Neural crest cell (in vitro differentiated cells): ENCODE measurements around the gene C3orf70. TPM values are rescaled to one million over a fixed set of nuclear protein-coding genes. Genes with fewer than 3 reads are reported as not detected.

Experiments used
- DNase-seq: peaks from one replicate; pipeline ENCODE4 v3.0.0; 2021; ENCODE audit warnings: low read depth, mixed read lengths, low spot score
- H3K27ac Mint-ChIP-seq: one replicate; pipeline ENCODE4 v1.8.0; 2021; ENCODE audit warnings: mild to moderate bottlenecking, mixed read lengths; ENCODE audit not compliant: unreplicated experiment
- H3K27me3 Mint-ChIP-seq: 2 replicates; pipeline ENCODE4 v1.8.0; 2021; ENCODE audit warnings: low read depth, mild to moderate bottlenecking, mixed read lengths
- H3K36me3 Mint-ChIP-seq: 2 replicates; pipeline ENCODE4 v1.8.0; 2021; ENCODE audit warnings: low read depth, mild to moderate bottlenecking, mixed read lengths
- H3K4me1 Mint-ChIP-seq: 2 replicates; pipeline ENCODE4 v1.8.0; 2021; ENCODE audit warnings: mixed read lengths
- H3K4me3 Mint-ChIP-seq: one replicate; pipeline ENCODE4 v1.8.0; 2021; ENCODE audit warnings: mild to moderate bottlenecking, mixed read lengths
- H3K9me3 Mint-ChIP-seq: 2 replicates; pipeline ENCODE4 v1.8.0; 2021; ENCODE audit warnings: mixed read lengths
- total RNA-seq: library from RNA; stranded (reverse); gene quantifications from 2 replicates; pipeline ENCODE4 v1.2.1, GENCODE V29; 2021
- TF ChIP-seq, protein P1 (sequence below): fragments of 200-600 bp; sonication (generic); conservative IDR thresholded peaks from 2 replicates; pipeline ENCODE4 v1.5.0; 2021; ENCODE audit warnings: antibody characterized with exemption, mild to moderate bottlenecking

C3orf70 gene
- total RNA-seq, 1 donor from 2014 or later: 16.1 TPM

GRCh38 chr3:185058796-185059195, 94.1 kb downstream of the C3orf70 start:
- no peak overlapping the region for H3K4me3 Mint-ChIP-seq
- H3K4me1 Mint-ChIP-seq: no peaks in the 10 kb centered on the region
- no peaks in the 10 kb centered on the region for H3K27me3 Mint-ChIP-seq
- H3K9me3 Mint-ChIP-seq: peaks cover 30% of the 10 kb centered on the region
- TF ChIP-seq, protein P1, sequence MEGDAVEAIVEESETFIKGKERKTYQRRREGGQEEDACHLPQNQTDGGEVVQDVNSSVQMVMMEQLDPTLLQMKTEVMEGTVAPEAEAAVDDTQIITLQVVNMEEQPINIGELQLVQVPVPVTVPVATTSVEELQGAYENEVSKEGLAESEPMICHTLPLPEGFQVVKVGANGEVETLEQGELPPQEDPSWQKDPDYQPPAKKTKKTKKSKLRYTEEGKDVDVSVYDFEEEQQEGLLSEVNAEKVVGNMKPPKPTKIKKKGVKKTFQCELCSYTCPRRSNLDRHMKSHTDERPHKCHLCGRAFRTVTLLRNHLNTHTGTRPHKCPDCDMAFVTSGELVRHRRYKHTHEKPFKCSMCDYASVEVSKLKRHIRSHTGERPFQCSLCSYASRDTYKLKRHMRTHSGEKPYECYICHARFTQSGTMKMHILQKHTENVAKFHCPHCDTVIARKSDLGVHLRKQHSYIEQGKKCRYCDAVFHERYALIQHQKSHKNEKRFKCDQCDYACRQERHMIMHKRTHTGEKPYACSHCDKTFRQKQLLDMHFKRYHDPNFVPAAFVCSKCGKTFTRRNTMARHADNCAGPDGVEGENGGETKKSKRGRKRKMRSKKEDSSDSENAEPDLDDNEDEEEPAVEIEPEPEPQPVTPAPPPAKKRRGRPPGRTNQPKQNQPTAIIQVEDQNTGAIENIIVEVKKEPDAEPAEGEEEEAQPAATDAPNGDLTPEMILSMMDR: no peak
- peaks cover 55% of the 10 kb centered on the region for H3K36me3 Mint-ChIP-seq
- no peak overlapping the region for H3K27ac Mint-ChIP-seq
- DNase-seq: no peak

GRCh38 chr3:185057829-185058228, 95.0 kb downstream of the C3orf70 start:
- Mint-ChIP-seq H3K4me3 (no peak overlapping the region), H3K36me3 (peaks cover 61% of the 10 kb centered on the region), H3K27ac (no peak overlapping the region), H3K4me1 (no peaks in the 10 kb centered on the region), H3K9me3 (peaks cover 30% of the 10 kb centered on the region), H3K27me3 (no peaks in the 10 kb centered on the region)
- DNase-seq: no peak
- TF ChIP-seq, protein P1: no peak

- Mint-ChIP-seq H3K4me1 (no peaks in the 10 kb centered on the region), H3K36me3 (peaks cover 70% of the 10 kb centered on the region), H3K9me3 (peaks cover 30% of the 10 kb centered on the region), H3K27me3 (no peaks in the 10 kb centered on the region), H3K4me3 (no peak overlapping the region), H3K27ac (no peak overlapping the region)
- TF ChIP-seq, protein P1: no peak
- no peak for DNase-seq
These were observed 96.0 kb downstream of the C3orf70 start for GRCh38 chr3:185056908-185057307.

DNA sequence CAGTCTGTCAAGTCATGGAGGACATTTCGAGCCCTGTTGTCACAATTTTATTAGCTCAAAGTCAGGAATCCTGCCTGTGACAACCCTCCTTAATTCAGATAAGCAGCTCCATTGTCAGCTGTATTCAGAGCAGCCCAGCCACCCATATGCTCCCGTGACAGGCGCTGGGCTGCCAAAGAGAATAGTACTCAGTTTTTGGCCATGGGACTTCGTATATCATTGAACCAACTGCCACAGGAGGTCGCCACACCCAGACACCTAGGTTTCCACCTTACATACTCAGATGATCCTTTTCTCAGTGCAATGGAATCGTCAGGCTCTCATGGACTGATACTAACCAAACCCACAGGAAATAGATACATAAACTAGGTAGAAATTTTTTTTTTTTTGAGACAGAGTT, 100.2 kb downstream of the C3orf70 start:
- H3K4me3 Mint-ChIP-seq: no peak overlapping the region
- no peaks in the 10 kb centered on the region for H3K27me3 Mint-ChIP-seq
- no peaks in the 10 kb centered on the region for H3K4me1 Mint-ChIP-seq
- peaks cover 7% of the 10 kb centered on the region for H3K9me3 Mint-ChIP-seq
- TF ChIP-seq, protein P1: no peak
- H3K27ac Mint-ChIP-seq: no peak overlapping the region
- peaks cover 75% of the 10 kb centered on the region for H3K36me3 Mint-ChIP-seq
- DNase-seq: no peak

DNA sequence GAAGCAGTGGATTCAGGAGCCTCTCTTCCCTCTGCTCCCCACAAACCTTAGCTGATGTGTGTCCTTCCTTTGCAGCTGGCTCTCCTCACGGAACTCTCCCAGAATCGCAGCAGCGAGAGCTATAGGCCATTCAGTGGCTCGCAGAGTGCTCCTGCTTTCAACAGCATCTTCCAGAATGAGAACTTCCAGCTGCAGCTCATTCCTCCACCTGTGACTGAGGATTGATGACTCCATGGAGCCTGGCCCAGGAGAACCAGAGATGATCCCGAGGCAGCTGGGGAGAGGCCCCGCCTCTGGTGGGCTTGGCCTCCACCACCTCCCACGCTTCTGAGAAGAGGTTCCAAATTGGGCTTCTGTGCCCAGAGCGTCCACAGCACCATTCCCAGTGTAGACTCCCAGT, 101.1 kb downstream of the C3orf70 start:
- Mint-ChIP-seq H3K36me3 (peaks cover 66% of the 10 kb centered on the region), H3K27me3 (no peaks in the 10 kb centered on the region), H3K4me1 (no peaks in the 10 kb centered on the region), H3K9me3 (peaks cover 4% of the 10 kb centered on the region), H3K4me3 (no peak overlapping the region), H3K27ac (no peak overlapping the region)
- TF ChIP-seq, protein P1: no peak
- no peak for DNase-seq

- no peaks in the 10 kb centered on the region for H3K27me3 Mint-ChIP-seq
- TF ChIP-seq, protein P1: no peak
- no peaks in the 10 kb centered on the region for H3K4me1 Mint-ChIP-seq
- no peaks in the 10 kb centered on the region for H3K9me3 Mint-ChIP-seq
- H3K27ac Mint-ChIP-seq: no peak overlapping the region
- no peak for DNase-seq
- no peak overlapping the region for H3K4me3 Mint-ChIP-seq
- H3K36me3 Mint-ChIP-seq: peaks cover 47% of the 10 kb centered on the region
These were observed 103.2 kb downstream of the C3orf70 start for GRCh38 chr3:185049710-185050109.
